GM23338 (cell line): Measurements from ENCODE around the gene SERINC5. TPM values are rescaled to one million over a fixed set of nuclear protein-coding genes. Genes with fewer than 3 reads are reported as not detected.

Experiments used
- ATAC-seq: fragments of 200-7000 bp; cut with Tn5 transposase; 3 replicates; pipeline ENCODE4 v1.9.1; 2020
- DNase-seq: peaks from one replicate; pipeline ENCODE4 v3.0.0-alpha.2; 2015; ENCODE audit warnings: low spot score
- H2AFZ ChIP-seq: fragments of 200-600 bp; sonication (generic); 2 replicates; pipeline ENCODE4 v1.8.0; 2016; ENCODE audit warnings: antibody characterized with exemption, mild to moderate bottlenecking, moderate library complexity
- H3F3A ChIP-seq: fragments of 200-600 bp; sonication (generic); replicated peaks from 2 replicates; pipeline ENCODE4 v1.8.0; 2017; ENCODE audit warnings: antibody characterized with exemption, mixed run types, low read depth
- H3K27ac ChIP-seq: fragments of 200-600 bp; sonication (generic); 2 replicates; pipeline ENCODE4 v1.6.1; 2016; ENCODE audit warnings: low read depth
- H3K27me3 ChIP-seq: fragments of 200-600 bp; sonication (generic); 2 replicates; pipeline ENCODE4 v1.8.0; 2016; ENCODE audit warnings: mild to moderate bottlenecking, mixed run types, moderate library complexity; ENCODE audit not compliant: insufficient read depth
- H3K36me3 ChIP-seq: fragments of 200-600 bp; sonication (generic); 2 replicates; pipeline ENCODE4 v1.8.0; 2016; ENCODE audit warnings: mild to moderate bottlenecking; ENCODE audit not compliant: insufficient read depth
- H3K4me1 ChIP-seq: fragments of 200-600 bp; sonication (generic); 2 replicates; pipeline ENCODE4 v1.8.0; 2016; ENCODE audit warnings: mild to moderate bottlenecking, moderate library complexity; ENCODE audit not compliant: insufficient read depth
- H3K4me2 ChIP-seq: fragments of 200-600 bp; sonication (generic); 2 replicates; pipeline ENCODE4 v1.7.1; 2017; ENCODE audit warnings: mixed run types
- H3K4me3 ChIP-seq: fragments of 200-600 bp; sonication (generic); 2 replicates; pipeline ENCODE4 v1.6.1; 2016; ENCODE audit warnings: mixed run types
- H3K79me2 ChIP-seq: fragments of 200-600 bp; sonication (generic); replicated peaks from 2 replicates; pipeline ENCODE4 v1.8.0; 2017; ENCODE audit warnings: mild to moderate bottlenecking; ENCODE audit not compliant: insufficient read depth
- H3K9me2 ChIP-seq: fragments of 200-600 bp; sonication (generic); 2 replicates; pipeline ENCODE4 v1.8.0; 2017; ENCODE audit not compliant: insufficient read depth
- H4K20me1 ChIP-seq: fragments of 200-600 bp; sonication (generic); replicated peaks from 2 replicates; pipeline ENCODE4 v1.8.0; 2017; ENCODE audit warnings: mild to moderate bottlenecking; ENCODE audit not compliant: insufficient read depth
- H3K27ac Mint-ChIP-seq: 2 replicates; pipeline ENCODE4 v1.8.0; 2020; ENCODE audit warnings: inconsistent platforms, mild to moderate bottlenecking, moderate library complexity, mixed read lengths
- H3K27me3 Mint-ChIP-seq: 3 replicates; pipeline ENCODE4 v1.8.0; 2022; ENCODE audit warnings: low read depth, mild to moderate bottlenecking, moderate library complexity, mixed read lengths, inconsistent platforms; ENCODE audit not compliant: insufficient read depth, poor library complexity
- H3K36me3 Mint-ChIP-seq: 3 replicates; pipeline ENCODE4 v1.8.0; 2021; ENCODE audit warnings: low read depth, mild to moderate bottlenecking, inconsistent platforms, moderate library complexity, mixed read lengths
- H3K4me1 Mint-ChIP-seq: 3 replicates; pipeline ENCODE4 v1.8.0; 2020; ENCODE audit warnings: mild to moderate bottlenecking, inconsistent platforms, mixed read lengths
- H3K4me3 Mint-ChIP-seq: 3 replicates; pipeline ENCODE4 v1.8.0; 2021; ENCODE audit warnings: moderate library complexity, mild to moderate bottlenecking, inconsistent platforms, mixed read lengths
- H3K9me3 Mint-ChIP-seq: 3 replicates; pipeline ENCODE4 v1.8.0; 2020; ENCODE audit warnings: moderate library complexity, mild to moderate bottlenecking, inconsistent platforms, mixed read lengths
- CTCF ChIP-seq, 2 experiments: fragments of 200-600 bp in 1 of 2; sonication (generic) in 1 of 2; conservative IDR thresholded peaks; 2 replicates each; pipeline versions ENCODE4 v1.5.1 to v1.6.1; 2016 to 2017; ENCODE audit warnings: antibody characterized with exemption in 2 of 2, low read depth in 2 of 2, mild to moderate bottlenecking in 2 of 2, moderate library complexity in 1 of 2
- EZH2phosphoT487 ChIP-seq: fragments of 200-600 bp; sonication (generic); IDR thresholded peaks from one replicate; pipeline ENCODE4 v1.8.1; 2018; ENCODE audit warnings: antibody characterized with exemption; ENCODE audit not compliant: unreplicated experiment
- ZNF114 ChIP-seq: fragments of 250-450 bp; sonication (Bioruptor Pico); IDR thresholded peaks from 2 replicates; pipeline ENCODE4 v1.5.0; 2020; ENCODE audit warnings: mild to moderate bottlenecking, moderate library complexity
- ZNF331 ChIP-seq: fragments of 250-450 bp; sonication (Bioruptor Pico); IDR thresholded peaks from 2 replicates; pipeline ENCODE4 v1.5.0; 2020; ENCODE audit warnings: low read depth, mild to moderate bottlenecking, moderate library complexity
- polyA plus RNA-seq: library from polyadenylated mRNA; unstranded; fragments of >200 nt; fragmentation: Nextera tagmentation; extraction: Ambion mirVana; gene quantifications from 2 replicates; pipeline ENCODE4 v1.2.1, GENCODE V29; 2016
- total RNA-seq: library from RNA; depleted of rRNA; stranded (reverse); fragments of >200 nt; shearing (Covaris generic); gene quantifications from 2 replicates; pipeline ENCODE4 v1.2.3, GENCODE V29; 2014
- TF ChIP-seq, protein P1 (sequence below): fragments of 250-450 bp; sonication (Bioruptor Pico); IDR thresholded peaks from 2 replicates; pipeline ENCODE4 v1.5.0; 2020; ENCODE audit warnings: mild to moderate bottlenecking, moderate library complexity

The SERINC5 gene
- total and polyA plus RNA-seq, 2 experiments from 2014 or later = 34.0 to 107 TPM

GRCh38 chr5:80182809-80183580 is 72.9 kb downstream of the SERINC5 start (continued):
- TF ChIP-seq, protein P1, sequence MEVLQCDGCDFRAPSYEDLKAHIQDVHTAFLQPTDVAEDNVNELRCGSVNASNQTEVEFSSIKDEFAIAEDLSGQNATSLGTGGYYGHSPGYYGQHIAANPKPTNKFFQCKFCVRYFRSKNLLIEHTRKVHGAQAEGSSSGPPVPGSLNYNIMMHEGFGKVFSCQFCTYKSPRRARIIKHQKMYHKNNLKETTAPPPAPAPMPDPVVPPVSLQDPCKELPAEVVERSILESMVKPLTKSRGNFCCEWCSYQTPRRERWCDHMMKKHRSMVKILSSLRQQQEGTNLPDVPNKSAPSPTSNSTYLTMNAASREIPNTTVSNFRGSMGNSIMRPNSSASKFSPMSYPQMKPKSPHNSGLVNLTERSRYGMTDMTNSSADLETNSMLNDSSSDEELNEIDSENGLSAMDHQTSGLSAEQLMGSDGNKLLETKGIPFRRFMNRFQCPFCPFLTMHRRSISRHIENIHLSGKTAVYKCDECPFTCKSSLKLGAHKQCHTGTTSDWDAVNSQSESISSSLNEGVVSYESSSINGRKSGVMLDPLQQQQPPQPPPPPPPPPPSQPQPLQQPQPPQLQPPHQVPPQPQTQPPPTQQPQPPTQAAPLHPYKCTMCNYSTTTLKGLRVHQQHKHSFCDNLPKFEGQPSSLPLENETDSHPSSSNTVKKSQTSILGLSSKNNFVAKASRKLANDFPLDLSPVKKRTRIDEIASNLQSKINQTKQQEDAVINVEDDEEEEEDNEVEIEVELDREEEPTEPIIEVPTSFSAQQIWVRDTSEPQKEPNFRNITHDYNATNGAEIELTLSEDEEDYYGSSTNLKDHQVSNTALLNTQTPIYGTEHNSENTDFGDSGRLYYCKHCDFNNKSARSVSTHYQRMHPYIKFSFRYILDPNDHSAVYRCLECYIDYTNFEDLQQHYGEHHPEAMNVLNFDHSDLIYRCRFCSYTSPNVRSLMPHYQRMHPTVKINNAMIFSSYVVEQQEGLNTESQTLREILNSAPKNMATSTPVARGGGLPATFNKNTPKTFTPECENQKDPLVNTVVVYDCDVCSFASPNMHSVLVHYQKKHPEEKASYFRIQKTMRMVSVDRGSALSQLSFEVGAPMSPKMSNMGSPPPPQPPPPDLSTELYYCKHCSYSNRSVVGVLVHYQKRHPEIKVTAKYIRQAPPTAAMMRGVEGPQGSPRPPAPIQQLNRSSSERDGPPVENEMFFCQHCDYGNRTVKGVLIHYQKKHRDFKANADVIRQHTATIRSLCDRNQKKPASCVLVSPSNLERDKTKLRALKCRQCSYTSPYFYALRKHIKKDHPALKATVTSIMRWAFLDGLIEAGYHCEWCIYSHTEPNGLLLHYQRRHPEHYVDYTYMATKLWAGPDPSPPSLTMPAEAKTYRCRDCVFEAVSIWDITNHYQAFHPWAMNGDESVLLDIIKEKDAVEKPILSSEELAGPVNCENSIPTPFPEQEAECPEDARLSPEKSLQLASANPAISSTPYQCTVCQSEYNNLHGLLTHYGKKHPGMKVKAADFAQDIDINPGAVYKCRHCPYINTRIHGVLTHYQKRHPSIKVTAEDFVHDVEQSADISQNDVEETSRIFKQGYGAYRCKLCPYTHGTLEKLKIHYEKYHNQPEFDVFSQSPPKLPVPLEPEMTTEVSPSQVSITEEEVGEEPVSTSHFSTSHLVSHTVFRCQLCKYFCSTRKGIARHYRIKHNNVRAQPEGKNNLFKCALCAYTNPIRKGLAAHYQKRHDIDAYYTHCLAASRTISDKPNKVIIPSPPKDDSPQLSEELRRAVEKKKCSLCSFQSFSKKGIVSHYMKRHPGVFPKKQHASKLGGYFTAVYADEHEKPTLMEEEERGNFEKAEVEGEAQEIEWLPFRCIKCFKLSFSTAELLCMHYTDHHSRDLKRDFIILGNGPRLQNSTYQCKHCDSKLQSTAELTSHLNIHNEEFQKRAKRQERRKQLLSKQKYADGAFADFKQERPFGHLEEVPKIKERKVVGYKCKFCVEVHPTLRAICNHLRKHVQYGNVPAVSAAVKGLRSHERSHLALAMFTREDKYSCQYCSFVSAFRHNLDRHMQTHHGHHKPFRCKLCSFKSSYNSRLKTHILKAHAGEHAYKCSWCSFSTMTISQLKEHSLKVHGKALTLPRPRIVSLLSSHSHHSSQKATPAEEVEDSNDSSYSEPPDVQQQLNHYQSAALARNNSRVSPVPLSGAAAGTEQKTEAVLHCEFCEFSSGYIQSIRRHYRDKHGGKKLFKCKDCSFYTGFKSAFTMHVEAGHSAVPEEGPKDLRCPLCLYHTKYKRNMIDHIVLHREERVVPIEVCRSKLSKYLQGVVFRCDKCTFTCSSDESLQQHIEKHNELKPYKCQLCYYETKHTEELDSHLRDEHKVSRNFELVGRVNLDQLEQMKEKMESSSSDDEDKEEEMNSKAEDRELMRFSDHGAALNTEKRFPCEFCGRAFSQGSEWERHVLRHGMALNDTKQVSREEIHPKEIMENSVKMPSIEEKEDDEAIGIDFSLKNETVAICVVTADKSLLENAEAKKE (CRISPR knock-in tag) = no peak

DNA sequence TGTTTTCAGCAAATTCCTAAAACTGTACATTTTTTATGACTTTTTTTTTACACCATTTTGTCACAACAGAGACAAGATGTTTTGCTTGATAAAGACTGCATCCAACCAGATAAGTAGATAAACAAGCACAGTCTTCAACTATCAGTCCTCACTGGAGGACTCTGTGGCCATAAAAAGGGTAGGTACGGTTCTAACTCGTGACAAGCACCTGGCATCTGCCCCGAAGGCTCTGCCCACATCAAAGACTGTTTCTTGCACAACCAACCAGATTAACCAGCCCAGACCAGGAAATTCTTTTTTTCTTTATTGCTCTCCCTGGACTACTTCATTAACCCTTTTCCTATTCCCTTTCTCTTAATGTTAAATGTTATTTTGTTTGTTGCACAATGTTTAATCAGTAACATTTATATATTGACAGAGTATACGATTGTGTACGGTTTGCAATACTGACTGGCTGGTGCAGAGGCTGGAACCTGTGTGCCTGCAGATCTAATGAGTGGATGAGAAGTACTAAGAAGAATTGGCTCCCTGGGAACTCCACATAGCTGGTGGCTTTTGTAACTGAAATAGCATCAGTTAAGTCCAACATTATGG is 74.1 kb downstream of the SERINC5 start:
- Histone ChIP-seq H3F3A (peaks cover 23% of the 10 kb centered on the region), H3K4me2 (no peak overlapping the region; the same call in 1 of the 2 replicates), H3K27me3 (no peaks in the 10 kb centered on the region), H3K4me1 (peaks cover 48% of the 10 kb centered on the region), H3K36me3 (peaks cover 6% of the 10 kb centered on the region), H2AFZ (no peak overlapping the region), H4K20me1 (no peaks in the 10 kb centered on the region), H3K79me2 (peaks cover 59% of the 10 kb centered on the region), H3K4me3 (no peak overlapping the region), H3K27ac (peak overlapping the region; percentile 100), H3K9me2 (no peaks in the 10 kb centered on the region)
- peaks cover 69% of the 10 kb centered on the region for H3K4me1 Mint-ChIP-seq
- no peak for ATAC-seq
- H3K27me3 Mint-ChIP-seq = peaks cover 1% of the 10 kb centered on the region
- H3K27ac Mint-ChIP-seq = peak overlapping the region; percentile 85
- H3K36me3 Mint-ChIP-seq = peaks cover 15% of the 10 kb centered on the region; the same call in 2 of the 3 replicates
- H3K9me3 Mint-ChIP-seq = no peaks in the 10 kb centered on the region; the same call in 2 of the 3 replicates
- H3K4me3 Mint-ChIP-seq = no peak overlapping the region; the same call in 2 of the 3 replicates
- DNase-seq = no peak
- TF ChIP-seq EZH2phosphoT487 (no peak), ZNF331 (CRISPR knock-in tag) (no peak), ZNF114 (CRISPR knock-in tag) (no peak), CTCF (conservative IDR thresholded peaks at IDR 0.05; ENCODE audit: low read depth in 2 of 2) (no peak)
- TF ChIP-seq, protein P1 (CRISPR knock-in tag) = no peak
